HEK293 (cell line): ENCODE data around the gene DZIP3.

ENCODE experiments used
- HIC1 ChIP-seq: fragments of 450-650 bp; formaldehyde crosslinking; IDR thresholded peaks from 2 replicates; pipeline ENCODE4 v1.5.1; 2016; ENCODE audit warnings: missing biosample characterization, missing genetic modification characterization
- KLF16 ChIP-seq: fragments of 450-650 bp; formaldehyde crosslinking; IDR thresholded peaks from 2 replicates; pipeline ENCODE4 v1.5.1; 2017; ENCODE audit warnings: missing biosample characterization, missing genetic modification characterization
- MYNN ChIP-seq: fragments of 450-650 bp; formaldehyde crosslinking; IDR thresholded peaks from 2 replicates; pipeline ENCODE4 v1.5.1; 2016; ENCODE audit warnings: missing biosample characterization, missing genetic modification characterization, borderline replicate concordance
- SETDB1 ChIP-seq: IDR thresholded peaks from one replicate; pipeline ENCODE4 v1.6.1; 2017; ENCODE audit warnings: mild to moderate bottlenecking, low read length, moderate library complexity, mixed read lengths; ENCODE audit not compliant: insufficient read length
- SP2 ChIP-seq: fragments of 450-650 bp; formaldehyde crosslinking; IDR thresholded peaks from 2 replicates; pipeline ENCODE4 v1.5.1; 2016; ENCODE audit warnings: missing biosample characterization, missing genetic modification characterization
- SP3 ChIP-seq: fragments of 450-650 bp; formaldehyde crosslinking; IDR thresholded peaks from 2 replicates; pipeline ENCODE4 v1.5.1; 2016; ENCODE audit warnings: missing biosample characterization, missing genetic modification characterization
- TCF7L2 ChIP-seq: IDR thresholded peaks from 2 replicates; pipeline ENCODE4 v1.6.1; 2011; ENCODE audit warnings: low read depth, mild to moderate bottlenecking, inconsistent platforms, low read length, moderate library complexity, borderline replicate concordance
- YY2 ChIP-seq: fragments of 450-650 bp; formaldehyde crosslinking; IDR thresholded peaks from 2 replicates; pipeline ENCODE4 v1.5.1; 2016; ENCODE audit warnings: missing biosample characterization, missing genetic modification characterization
- ZBTB1 ChIP-seq: fragments of 450-650 bp; formaldehyde crosslinking; IDR thresholded peaks from 2 replicates; pipeline ENCODE4 v1.5.1; 2016; ENCODE audit warnings: missing biosample characterization, missing genetic modification characterization
- ZFP41 ChIP-seq: fragments of 450-650 bp; formaldehyde crosslinking; IDR thresholded peaks from 2 replicates; pipeline ENCODE4 v1.5.1; 2016; ENCODE audit warnings: missing biosample characterization, missing genetic modification characterization, borderline replicate concordance
- ZNF416 ChIP-seq: fragments of 450-650 bp; formaldehyde crosslinking; IDR thresholded peaks from 2 replicates; pipeline ENCODE4 v1.5.1; 2016; ENCODE audit warnings: missing biosample characterization, missing genetic modification characterization
- ZNF529 ChIP-seq: fragments of 450-650 bp; formaldehyde crosslinking; IDR thresholded peaks from 2 replicates; pipeline ENCODE4 v1.5.1; 2017; ENCODE audit warnings: missing genetic modification characterization, missing biosample characterization; ENCODE audit not compliant: insufficient replicate concordance
- ZSCAN23 ChIP-seq: fragments of 450-650 bp; formaldehyde crosslinking; IDR thresholded peaks from 2 replicates; pipeline ENCODE4 v1.5.1; 2016; ENCODE audit warnings: missing biosample characterization, missing genetic modification characterization
- TF ChIP-seq, protein P1 (sequence below): fragments of 450-650 bp; formaldehyde crosslinking; IDR thresholded peaks from 2 replicates; pipeline ENCODE4 v1.5.1; 2016; ENCODE audit warnings: missing biosample characterization, missing genetic modification characterization

DNA sequence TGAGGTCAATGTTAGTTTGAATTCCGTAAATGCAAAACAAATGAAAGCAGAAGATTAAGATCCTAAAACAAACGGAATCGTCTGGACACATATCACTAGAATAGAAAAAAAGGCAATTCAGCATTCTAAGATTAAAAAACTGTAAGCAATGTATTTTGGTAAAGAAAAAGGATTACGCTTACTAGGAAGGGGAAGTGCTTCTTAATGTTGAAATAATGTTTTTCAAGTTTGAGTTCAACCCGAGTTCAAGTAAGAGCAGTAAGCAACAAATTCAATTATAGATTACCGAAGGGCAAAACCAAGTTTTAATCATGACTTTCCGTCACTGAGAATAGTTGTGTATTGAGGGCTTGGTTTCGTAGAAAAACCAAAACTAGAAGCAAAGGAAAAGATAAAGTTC, 921 bp upstream of the DZIP3 start:
- TF ChIP-seq, protein P1, sequence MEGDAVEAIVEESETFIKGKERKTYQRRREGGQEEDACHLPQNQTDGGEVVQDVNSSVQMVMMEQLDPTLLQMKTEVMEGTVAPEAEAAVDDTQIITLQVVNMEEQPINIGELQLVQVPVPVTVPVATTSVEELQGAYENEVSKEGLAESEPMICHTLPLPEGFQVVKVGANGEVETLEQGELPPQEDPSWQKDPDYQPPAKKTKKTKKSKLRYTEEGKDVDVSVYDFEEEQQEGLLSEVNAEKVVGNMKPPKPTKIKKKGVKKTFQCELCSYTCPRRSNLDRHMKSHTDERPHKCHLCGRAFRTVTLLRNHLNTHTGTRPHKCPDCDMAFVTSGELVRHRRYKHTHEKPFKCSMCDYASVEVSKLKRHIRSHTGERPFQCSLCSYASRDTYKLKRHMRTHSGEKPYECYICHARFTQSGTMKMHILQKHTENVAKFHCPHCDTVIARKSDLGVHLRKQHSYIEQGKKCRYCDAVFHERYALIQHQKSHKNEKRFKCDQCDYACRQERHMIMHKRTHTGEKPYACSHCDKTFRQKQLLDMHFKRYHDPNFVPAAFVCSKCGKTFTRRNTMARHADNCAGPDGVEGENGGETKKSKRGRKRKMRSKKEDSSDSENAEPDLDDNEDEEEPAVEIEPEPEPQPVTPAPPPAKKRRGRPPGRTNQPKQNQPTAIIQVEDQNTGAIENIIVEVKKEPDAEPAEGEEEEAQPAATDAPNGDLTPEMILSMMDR (tag by site-specific recombination), result no peak
- TF ChIP-seq MYNN (tag by site-specific recombination) (no peak), KLF16 (tag by site-specific recombination) (no peak), HIC1 (tag by site-specific recombination) (no peak), ZFP41 (tag by site-specific recombination) (no peak), YY2 (tag by site-specific recombination) (no peak), ZSCAN23 (tag by site-specific recombination) (no peak), SP3 (tag by site-specific recombination) (no peak), SETDB1 (no peak), ZNF416 (tag by site-specific recombination) (no peak), ZBTB1 (tag by site-specific recombination) (no peak), SP2 (tag by site-specific recombination) (no peak), TCF7L2 (no peak; the same call in 1 of the 2 replicates), ZNF529 (no peak)
